A204.1 (cell line): ENCODE results near the gene FAM200C.

ENCODE experiments used
- FAIRE-seq: peaks from 2 replicates; lab custom pipeline; 2012; peaks lifted over from hg19 to GRCh38; lab: Jason Lieb, UNC

The FAM200C gene

DNA sequence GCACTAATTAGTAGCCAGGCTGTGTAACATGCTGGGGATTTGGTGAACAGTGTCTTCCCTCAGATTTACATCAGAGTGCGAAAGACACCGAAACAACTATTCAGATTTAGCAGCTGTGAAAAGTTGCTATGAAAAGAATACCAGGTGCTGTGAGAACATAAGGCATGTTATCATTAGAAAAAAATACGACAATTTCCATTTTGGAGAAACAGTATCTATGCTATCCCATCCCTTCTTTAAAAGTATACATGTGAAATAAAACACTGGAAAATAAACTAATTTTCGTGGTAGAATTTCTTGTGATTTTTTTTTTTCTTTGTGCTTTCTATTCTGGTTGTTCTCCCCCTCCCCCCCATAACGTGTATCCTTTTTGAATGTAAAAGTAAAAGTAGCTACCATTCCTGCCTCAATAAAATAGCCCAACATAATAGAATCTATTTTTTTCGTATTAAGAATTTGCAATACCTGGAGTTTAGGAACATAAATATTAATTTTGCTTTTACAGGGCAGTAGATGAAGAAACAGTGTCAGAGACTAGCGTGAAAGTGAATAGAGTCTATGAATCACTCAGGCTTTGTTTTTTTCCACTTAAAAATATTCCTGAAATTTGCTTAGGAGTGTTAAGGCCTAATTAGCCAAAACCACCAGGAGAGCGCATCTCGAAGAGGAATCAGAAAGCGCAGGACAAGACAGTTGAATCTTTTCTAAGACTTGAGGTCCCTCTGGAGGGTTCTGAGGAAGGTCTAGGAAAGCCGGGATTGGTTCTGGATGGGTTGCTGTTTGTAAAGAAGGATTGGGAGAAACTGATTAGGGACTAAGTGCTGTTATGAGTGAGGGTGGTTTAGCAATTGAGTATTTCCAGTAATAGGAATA is 19.8 kb upstream of the FAM200C start:
- no peak for FAIRE-seq

DNA sequence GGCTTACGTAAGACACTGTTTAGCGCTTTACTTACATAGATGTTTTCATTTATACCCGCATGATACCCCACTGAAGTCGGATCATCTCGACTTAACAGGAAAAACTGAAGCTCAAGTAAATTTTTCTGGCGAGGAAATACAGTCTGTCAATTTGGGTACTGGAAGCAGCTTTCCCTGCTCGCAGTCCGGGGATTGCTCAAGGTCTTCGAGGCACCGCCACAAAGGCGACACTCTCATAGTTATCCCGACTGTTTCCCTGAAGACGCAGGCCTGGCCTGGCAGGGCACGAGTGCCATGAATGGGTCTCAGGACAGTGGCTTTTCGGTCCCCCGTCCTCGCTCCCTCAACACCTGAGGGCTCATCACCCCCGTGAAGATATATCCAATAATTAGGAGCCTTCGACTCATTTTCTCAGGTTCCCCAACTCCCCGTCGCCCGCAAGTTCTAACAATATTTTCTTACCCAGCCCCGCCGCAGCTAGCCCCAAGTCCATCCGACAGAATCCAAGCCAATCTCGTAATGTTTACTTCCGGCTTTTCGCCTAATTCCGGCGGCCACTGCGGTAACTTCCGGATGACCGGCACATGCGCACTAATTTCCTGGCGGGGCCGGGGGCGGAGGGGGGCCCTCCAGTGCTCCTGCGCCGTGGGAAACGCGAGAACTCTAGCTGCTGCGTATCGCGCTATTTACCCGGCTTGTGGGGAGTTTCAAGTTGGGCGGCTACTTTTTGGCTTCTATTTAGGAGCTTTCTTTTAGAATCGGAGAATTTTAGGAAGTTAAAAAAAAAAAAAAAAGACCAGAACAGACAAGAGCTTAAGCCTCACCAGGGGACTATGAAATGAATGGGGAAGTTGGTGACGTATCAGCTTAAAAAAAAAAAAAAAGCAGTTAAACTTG is 19.0 kb upstream of the FAM200C start, which contains the start of gene SLU7:
Gene SLU7 (minus strand): TSS at position 521 of the 897 bp plus-strand sequence. CDS start 3,787 bp downstream, outside the sequence.
- FAIRE-seq = peak; percentile 91

DNA sequence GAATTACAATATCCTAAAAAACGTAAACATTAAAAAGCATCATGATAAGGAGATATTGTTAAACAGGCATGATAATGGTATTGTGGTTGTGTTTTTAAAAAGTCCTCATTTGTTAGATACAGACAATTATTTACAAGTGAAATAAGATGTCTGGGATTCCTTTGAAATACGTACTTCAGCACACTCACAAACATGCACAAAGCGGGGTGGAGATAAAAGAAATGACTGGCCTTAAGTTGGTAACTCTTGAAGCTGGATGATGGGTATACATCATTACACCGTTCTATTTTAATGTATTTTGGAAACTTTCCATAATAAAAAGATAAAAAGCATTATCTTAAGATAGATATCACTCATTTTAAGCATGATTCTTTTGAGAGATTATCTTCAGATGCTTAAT is 1.0 kb downstream of the FAM200C start:
- FAIRE-seq = peak; percentile 72

DNA sequence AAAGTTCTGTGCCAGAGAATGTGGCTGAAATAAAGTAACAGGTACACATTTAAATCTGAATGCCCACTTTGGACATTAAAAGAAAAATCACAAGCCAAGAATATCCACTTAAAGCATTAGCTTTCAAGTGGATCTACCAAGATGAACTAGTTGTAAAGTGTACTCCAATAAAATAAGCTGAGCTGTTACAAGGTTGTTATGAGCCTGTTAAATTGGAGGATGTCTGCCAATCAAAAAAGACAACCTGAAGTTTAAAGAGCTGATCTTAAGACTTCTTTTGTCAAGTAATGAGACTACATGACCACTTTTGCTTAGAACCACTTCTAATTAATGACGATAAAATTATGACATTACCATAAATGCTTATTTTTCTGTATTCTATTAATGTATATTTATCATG is 2.4 kb downstream of the FAM200C start:
- no peak for FAIRE-seq

DNA sequence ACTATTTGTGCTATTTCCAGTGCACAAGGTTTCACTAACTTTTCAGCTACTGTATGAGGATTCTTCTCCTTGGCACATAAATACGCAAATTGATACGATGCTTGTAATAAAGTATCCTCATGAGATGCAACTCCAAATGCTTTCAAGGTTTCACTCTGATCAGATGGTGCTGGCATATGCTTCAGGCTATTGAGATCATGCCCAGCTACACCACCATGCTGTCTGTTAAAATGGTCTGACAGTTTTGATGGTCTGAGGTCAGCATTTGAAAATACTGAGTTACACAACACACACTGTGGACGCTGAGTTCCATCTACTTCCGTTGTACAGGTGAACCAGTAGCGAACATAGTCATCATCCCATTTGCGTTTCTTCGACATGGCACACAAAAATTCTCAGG is 4.7 kb downstream of the FAM200C start:
- FAIRE-seq = no peak

DNA sequence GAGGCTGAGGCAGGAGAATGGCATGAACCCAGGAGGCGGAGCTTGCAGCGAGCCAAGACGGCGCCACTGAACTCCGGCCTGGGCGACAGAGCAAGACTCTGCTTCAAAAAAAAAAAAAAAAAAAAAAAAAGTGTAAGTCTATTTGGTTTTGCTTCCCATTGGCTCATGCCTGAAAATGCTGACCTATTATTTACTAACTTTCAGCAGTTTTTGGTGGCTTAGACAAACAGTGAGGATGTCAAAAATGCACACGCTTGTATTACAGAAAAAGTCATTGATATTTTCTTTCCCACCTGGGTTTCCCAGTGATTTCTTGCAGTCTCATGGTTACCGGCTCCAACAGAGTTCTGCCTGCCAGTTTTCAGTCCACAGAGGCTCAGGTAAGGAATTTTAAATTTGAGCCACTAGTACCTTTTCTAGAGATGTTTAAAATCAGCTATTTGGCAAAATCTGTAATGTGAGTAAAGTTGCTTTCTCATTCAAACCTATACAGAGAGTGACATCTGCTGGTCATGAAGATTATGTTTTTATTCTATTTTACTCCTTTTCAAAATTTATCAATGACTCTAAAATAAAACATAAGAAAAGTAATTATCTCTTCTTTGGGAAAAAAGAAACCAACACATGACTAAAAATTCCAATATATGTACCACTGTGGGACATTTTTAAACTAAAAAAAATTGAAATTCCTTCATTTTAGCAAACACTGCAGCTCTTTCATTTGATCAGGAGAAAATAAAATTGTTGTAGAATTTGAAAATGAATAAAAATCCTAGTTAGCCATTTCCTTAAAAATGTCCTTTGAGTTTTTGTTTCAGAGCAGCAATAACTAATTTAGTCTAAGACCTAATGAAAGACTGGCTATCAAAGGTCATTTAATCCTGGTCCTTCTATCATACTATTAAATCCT is 8.8 kb downstream of the FAM200C start:
- FAIRE-seq = peak; percentile 98

DNA sequence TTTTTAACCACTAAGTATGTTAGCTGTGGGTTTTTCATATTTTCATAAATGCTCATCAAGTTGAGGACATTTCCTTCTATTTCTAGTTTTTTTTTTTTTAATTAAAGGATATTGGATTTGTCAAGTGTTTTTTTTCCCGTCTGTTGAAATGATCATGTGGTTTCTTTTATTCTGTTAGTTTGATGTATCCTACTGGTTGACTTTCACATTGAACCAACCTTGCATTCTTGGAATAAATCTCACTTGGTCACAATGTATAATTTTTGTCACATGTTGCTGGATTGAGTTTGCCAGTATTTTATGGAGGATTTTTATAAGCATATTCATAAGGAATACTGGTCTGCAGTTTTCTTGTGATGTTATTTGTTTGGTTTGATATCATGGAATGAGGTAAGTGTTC is 12.4 kb downstream of the FAM200C start:
- FAIRE-seq = no peak

DNA sequence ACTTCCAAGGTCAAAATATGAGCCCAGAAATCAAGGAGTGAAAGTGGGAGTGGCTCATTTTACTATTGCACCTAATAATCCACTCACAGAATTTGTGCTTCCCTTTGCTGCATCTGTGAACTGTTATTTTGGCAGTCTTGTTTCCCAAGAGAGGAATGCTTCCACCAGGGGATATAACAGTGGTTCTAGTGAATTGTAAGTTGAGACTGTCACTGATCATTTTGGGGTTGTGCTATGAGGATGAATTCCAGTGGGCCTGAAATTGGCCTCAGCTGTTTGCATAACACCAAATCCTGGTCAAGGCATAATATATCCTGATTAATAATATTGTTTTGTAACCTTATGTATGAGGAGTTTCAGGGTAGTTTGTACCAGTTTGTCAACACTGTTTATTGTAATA is 14.4 kb downstream of the FAM200C start:
- FAIRE-seq = no peak

DNA sequence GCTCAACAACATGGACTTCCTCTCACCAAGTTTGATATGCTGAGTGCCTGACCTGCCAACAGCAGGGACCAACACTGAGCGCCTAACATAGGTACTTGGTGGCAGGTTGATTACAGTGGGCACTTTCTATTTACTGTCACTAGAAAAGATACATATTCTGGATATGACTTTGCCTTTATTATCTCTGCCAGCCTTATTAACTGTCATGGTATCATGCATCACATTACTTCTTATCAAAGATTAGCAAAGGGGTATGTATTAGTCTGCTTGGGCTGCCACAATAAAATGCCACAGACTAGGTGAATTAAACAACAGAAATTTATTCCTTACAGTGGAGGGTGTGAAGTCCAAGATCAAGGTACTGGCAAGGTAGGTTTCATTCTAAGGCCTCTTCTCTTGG is 15.2 kb downstream of the FAM200C start:
- FAIRE-seq = no peak

DNA sequence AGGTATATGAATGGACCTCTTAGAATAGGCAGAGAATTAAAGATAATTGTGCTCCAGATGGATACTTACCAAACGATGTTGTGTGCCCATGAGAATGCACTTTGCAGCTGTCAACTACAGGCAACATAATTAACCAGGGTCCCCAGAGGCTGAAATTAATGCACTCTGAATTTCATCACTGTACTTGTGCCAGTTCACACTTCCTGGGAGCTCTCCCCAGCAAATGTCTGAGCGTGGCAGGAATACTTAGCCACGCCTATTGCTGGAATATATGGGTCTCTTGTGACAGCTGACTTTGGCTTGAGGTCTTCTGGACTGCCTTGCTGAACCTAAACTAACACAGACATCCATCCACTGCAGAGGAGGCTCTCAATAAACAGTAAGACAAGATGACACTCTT is 17.5 kb downstream of the FAM200C start:
- FAIRE-seq = no peak

DNA sequence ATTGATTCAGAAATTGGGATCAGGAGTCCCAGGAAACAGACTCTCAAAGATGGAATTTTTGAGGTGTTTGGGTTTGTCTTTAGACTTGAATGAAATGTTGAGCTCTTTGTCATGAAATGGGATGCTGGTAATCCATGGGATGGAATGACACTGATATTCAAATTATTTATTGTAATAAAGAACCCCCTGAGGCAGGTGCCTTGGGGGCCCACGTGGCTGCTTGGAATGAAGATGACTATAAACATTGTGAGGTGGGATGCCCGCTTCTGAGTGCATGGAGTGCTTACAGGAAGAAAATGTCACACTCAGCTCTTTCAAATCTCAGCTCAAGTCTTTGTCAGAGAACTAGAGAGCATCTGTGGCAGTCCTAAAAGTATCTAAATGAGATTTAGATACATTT is 19.8 kb downstream of the FAM200C start:
- FAIRE-seq = no peak

DNA sequence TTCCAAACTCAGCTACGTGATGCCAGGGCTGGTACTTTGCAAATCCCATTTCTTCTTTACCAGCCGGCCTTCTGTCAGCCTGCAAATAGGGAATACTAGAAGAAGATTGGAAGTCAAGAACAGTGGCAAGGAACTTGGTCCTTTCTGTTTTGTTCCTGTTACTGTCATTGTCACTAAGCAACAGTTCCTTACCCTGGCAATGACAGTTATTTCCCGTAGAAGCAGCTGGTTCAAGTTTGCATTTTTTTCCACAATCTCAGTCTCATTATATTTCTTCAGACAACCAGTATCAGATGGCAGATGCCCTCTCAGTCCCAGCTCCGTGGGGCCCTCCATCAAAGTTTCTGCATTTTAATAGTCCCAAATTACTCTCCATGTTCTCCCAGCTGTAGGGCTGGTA is 20.3 kb downstream of the FAM200C start:
- FAIRE-seq = no peak

DNA sequence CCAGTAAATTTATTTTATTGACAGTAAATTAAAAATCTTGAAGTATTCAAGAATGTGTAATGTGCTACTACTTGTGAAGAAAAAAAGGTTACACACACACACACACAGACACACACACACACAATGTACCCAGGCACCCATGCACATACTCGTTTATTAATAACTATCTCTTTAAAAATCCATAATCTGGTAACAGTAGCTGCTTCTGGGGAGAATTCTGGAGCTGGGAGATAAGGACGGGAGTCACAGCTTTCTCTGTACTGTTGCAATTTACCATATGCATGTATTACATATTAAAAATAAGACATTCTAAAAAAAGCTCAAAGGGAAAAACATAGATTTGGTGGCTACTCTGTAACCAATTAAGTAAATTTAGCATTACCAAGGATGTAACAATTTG is 21.5 kb downstream of the FAM200C start:
- FAIRE-seq = no peak

DNA sequence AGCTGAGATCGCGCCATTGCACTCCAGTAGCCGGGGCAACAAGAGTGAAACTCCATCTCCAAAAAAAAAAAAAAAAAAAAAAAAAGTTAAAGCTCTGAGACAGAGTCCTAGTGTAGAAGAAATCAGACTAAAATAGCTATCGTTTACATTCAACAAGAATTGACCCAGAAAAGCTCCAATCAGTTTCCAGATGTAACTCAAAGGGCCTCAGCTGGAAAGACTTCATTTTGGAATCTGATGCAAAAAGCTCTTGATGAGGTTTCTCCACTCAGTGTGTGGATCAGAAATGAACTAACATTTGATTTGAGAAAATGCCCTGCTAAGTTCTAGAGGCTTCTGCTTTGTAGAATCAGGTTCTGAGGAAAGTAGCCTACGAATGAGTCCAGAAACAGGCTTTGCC is 22.2 kb downstream of the FAM200C start:
- FAIRE-seq = no peak

DNA sequence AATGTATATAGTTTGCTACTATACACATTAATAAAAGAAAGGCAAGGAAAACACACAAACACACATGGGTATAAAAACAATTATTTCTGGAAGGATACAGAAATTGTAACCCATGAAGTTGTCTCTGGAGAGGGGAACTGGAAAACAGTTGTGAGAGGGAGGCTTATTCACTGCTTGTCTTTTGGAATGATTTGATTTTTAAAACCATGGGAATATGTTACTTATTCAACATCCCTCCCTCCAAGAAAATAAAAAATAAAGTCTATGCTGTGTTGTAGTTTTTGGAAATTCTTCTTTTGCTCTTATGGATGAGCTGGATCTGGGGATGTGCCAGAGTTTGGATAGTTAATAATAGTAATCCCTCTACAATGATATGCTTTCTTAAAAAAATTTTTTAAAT is 23.4 kb downstream of the FAM200C start:
- FAIRE-seq = no peak

DNA sequence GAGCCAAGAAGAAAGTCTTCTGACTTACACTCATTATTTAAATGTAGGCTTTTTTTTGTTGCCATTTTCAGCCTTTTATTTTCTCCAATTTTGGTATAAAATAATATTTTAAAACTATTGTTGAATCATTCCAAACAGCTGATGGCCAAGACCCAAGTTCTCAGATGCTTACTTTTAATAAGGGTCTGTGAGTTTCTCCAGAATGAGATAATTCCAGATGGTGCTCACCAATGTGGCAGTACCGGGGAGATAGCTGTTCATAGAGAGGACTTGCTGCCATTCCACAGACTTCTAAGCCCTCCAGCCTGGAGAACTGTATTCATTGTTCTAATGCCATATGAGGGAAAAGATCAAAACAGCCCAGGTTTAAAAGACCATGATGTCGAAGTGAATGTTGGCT is 24.2 kb downstream of the FAM200C start:
- FAIRE-seq = no peak

DNA sequence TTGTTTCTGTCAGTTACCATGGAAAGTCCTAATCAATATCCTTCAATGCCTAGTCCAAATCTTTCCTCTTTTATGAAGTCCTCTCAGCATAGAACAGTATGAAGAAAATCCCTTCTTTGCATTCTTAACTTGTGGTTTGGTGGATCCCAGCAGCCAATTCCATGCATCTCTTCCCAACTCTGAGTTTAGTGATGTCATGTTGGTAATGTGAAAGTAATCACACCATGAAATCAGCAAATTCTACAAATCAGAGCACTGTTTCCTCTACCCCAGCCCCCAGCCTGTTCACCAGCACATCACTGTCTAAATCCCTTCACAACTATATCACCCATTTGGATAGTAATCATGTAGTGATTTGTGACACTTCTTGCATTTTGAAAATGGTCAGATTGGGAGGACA is 24.7 kb downstream of the FAM200C start:
- FAIRE-seq = no peak

DNA sequence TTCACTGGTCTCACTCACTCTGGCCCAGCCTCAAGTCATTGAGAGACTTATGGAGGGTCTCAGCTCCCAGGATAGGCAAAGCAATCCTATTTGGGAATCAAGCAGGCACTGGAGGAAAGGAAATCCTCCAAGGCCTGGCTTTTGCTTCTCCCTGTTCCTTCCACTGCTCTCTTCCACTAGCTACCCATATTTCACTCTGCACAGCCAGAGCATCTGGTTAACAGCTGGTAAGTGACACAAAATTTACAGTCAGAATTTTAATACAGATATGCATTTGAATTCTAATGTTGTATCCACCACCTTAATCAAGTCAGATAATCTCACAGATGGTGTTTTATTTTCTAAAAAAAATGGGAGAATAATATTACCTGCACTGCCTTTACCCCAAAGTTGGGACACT is 28.6 kb downstream of the FAM200C start:
- no peak for FAIRE-seq

DNA sequence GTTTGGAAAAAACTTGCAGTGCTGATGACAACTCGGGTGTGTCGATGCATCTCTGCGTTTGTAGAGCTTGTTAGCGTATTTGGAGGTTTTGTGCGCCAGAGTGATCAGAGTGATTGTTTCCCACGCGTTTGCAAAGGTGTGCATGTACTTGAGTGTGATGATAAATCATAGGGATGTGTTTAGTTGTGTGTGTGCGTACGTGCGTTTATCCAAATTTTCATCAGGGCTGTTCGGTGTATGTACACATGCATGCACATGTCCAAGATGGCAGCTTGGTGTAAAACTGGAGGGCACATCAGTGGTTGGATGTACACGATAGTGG is 29.2 kb downstream of the FAM200C start:
- FAIRE-seq = no peak

DNA sequence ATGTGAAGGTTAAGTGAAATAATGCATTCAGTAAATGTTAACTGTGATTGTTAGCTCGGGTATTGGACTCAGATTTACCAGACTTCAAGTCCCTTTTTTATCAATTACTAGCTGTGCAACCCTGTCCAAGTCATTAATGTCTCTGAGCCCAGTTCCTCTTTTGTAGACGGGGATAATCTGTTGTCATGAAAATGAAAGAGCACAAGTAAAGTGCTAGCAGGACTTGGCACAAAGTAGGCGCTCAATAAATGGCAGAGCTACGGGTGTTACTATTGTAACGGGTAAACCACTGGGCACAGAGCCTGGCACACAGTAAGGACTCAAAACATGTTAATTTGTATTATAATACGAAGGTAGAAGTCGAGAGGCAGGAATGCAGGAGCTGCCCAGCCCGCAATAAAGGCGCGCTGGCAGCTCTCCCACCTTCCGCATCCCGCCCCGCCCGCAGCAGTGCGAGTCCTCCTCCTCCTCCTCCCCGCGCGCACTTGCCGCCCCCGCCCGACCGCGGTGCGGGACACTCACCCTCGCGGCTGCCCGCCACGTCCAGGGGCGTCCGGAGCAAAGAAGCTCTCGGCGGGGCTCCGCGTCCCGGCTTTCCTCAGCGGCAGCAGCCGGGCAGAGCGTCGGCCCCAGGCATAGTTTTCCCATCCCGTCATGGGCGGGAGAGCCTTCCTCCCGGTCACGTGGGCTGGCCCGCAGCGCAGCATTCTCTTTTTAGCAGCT is 29.7 kb downstream of the FAM200C start, which contains the start of gene C1QTNF2:
Gene C1QTNF2 (minus strand): TSS at position 637 of the 723 bp plus-strand sequence. CDS start 15,615 bp downstream, outside the sequence.
- FAIRE-seq = no peak

DNA sequence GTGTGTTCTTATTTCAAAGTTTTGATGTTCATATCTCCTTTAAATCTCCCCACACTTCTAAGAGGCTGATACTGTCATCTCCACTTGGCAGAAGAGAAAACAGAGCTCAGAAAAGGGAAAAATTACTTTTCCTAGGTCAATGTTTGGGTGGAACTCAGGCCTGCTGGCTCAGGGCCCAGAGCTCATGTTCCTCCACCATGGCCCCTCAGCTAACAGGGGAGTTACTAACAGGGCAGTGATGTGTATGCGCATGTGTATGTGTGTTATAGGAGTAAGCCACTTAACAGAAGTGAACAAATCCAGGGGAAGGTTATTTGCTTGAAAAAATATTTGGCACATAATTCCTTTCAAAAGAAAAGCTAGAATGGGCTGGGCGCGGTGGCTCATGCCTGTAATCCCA is 32.0 kb downstream of the FAM200C start:
- FAIRE-seq = no peak

DNA sequence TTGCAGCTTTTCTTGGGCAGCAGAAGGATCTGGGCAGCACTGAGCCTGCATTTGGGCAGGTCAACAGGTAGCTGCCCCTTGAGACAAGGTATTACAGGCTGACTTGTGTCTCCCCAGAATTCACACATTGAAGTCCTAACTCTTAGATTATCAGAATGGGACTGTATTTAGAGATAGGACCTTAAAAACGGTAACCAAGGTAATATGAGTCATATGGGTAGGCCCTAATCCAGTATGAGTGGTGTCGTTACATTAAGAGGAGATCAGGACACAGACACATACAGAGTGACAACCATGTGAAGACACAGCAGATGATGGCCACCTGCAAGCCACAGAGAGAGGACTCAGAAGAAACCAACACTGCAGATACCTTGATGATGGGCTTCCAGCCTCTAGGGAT is 32.6 kb downstream of the FAM200C start:
- no peak for FAIRE-seq
